ENCODE measurements around the gene CD300LB.

GRCh38 chr17:74485022-74485743 is 46.1 kb downstream of the CD300LB start:
- TF ChIP-seq EZH2 (IDR thresholded peaks at IDR 0.05; ENCODE audit: insufficient read depth, poor library complexity, severe bottlenecking) (no peak), EZH2phosphoT487 (IDR thresholded peaks at IDR 0.05; ENCODE audit: insufficient read depth, low read depth) (no peak)
